ENCODE data around the gene HS6ST1.

Gene HS6ST1

DNA sequence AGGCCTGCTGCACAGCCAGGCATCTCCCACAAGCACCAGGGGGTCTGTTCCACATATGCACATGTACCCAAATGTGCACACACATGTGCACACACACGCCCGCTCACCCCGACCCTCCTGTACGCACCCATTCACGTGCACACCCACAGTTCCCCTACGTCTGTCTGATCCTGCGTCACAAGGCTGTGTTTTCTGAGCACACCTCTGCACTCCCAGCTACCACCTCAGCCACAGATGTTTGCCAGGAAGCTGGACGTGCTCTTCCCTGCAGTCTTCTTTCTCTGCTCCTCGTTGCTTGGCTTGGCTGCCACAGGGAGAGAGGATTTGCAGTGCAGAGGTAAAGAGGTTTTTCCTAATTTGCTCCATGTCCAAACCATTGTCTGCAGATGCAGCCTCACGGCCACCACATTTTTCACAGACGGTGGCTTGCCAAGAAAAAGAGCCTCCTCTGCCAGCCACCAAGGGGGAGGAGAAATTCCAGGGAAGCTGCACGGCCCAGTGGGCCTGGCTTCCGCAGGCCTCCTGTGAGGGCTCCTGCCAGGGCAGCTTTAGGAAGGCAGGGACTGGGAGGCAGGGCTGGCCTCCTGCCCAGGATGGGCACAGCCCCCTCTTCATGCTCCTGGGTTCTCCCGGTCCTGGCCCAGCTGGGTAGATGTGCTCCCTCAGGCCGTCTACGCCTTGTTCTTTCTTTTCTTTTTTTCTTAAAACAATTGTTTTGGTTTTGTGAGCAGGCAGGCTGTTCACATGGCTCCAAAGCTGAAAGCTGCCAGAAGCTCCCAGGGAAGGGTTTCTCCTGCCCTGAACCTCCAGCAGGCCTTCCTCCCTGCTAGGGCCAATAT is 29.3 kb upstream of the HS6ST1 start:
- DNase-seq = no peak

DNA sequence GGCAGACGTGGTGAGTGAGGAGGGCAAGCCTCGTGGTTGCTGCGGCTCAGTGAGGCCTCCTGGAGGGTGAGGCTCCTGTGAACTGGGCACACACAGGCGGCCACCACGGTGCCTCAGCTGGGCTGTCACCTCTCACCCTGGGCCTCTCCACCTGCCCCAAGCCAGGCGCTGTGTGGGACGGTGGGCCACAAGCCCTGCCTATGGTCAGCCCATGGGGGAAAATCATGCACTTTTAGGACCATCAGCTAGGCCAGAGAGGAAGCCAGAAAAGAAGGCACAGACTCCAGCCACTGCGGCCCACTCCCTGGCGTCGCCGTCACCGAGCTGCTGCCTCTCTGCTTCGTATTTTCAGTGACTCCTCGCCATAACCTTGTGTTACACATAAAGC is 28.5 kb upstream of the HS6ST1 start:
- no peak for DNase-seq

DNA sequence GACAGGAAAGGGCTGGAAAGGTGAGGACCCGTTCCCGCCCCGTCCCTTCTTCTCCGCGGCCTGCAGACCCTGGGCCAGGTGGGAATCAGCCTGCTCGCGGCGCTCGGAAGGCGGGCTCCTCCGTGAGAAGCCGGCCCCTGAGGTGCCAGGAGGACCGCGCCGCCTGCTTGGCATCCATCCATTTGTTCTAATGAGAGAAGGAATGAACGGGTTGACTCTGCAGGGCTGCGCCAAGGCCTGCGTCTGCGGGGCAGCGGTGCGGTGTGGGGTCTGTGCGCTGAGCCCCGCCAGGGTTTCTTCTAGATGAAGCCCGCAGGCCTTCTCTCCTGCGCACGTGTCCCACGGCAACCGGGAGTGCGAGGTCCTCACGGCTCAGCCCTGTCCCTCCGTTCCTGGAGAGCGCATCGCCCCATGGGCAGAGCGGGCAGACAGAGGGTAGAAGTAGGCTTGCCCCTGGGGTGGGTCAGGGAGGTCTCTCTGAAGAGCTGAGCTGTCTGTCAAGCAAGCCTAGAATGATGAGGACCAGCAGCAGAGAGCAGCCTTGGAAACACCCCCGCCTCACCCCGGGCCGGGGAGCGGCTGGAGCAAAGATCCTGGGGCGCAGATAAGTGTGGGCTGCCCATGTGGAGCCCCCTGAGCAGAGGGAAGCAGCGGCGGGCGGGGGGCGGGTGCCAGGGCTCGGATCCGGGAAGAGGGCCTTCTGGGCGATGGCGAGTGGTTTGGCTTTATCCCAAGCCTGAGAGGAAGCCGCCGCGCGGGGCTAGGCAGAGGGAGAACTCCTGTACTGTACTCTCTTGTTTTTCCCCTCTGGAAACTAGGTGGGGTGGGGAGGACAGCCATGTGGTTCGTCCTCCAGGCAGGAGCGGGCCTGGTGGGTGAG is 27.9 kb upstream of the HS6ST1 start:
- DNase-seq = no peak

DNA sequence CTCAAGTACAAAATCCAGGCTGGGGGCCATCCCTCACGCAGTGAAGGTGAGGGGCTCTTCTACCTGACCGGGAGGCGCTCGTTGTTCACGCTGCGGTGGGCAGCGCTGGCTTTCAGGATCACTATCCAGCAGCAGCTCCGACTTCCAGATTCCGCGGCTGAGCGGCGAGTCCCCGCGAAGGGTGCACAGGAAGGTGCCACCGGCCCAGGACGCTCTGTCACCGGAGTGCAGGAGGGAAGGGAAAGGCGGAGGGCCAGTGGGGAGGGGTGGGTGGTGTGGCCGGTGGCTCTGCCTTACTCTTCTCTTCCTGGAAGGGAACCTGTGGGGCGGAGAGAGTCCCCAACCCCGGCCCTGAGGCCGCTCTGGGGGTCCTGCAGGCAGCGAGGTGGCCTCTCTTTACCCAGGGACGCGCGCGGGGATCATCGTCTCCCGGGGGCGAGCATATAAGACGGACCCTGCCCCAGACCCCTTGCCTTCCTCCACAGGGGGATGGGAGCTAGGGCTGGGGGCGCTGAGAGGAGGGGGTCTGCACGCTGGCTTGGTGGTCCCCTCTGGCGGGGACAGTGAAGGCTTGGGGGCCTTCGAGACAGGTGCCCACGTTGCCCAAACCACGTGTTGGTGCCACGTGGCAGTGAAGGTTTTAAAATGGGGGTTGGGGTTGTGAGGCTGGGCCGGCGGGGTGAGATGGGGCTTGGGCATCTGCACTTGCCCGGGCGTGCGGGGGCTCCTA is 26.9 kb upstream of the HS6ST1 start:
- no peak for DNase-seq

DNA sequence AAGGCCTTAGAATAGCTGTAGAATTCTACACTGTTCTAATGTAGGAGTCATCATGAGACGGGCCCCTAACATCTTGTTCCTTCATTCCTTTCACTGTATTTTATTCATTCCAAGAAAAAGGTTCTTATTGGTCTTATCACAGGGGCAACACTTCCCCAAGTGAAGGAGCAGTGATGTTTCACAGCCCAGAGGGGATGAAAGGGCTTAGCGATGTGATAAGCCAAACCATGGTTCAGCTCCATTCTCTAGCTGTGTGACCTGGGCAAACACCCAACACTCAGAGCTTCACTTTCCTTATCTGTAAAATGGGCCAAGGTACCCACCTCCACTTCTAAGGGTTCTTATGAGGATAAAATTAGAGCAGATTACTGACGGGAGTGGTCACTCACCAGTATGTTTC is 25.4 kb upstream of the HS6ST1 start:
- no peak for DNase-seq

DNA sequence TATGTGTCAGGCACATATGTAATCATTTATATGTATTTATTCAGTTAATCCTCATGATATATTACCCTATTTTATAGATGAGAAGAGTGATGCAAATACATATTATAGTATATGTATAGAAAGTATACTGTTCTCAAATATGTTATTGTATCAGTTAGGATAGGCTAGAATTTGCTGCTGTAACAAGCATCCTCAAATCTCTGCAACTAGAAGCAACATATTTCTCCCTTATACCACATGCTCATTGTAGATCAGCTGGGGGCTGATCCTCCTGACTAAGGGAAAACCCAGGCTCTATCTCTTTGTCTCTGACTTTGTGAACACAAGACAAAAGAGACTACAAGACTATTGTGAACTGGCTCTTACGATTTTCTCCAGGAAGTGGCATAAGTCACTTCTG is 24.8 kb upstream of the HS6ST1 start:
- DNase-seq = no peak

DNA sequence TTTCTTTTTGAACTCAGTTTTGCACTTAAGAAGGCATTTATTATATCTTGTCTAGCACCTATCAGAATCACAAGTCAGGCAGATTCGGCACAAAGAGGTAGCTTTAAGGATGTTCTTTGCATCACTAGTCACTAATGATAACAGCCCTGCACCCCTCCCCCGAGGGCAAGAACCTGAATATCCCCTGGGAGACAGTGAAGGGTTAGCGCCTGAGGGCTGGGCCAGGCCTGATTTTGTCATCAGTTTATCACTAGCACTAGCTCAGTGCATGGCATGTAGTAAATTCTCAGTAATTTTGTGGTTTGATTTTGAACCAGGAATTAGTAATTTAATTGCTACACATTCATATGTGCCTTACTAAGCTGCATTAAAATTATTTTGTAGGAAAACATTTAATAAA is 23.9 kb upstream of the HS6ST1 start:
- DNase-seq = no peak

DNA sequence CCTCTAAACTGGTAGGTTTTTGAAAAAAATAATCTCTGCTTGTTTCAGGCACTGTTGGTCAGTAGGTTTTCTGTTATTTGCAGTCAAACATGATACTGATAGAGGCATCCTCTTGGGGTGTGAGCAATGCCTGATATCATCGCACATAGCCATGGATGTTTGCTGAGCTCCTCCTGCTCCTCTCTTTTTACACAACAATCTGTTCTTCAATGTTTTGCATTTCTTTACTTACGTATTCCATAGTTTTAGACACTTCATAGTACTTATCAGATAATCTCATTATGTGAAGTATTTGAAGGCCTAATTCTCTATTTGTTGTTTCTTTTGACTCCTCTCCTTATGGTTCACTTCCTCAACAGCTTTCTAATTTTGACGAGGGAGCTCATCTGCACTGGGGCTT is 23.0 kb upstream of the HS6ST1 start:
- peak; percentile 37 for DNase-seq

DNA sequence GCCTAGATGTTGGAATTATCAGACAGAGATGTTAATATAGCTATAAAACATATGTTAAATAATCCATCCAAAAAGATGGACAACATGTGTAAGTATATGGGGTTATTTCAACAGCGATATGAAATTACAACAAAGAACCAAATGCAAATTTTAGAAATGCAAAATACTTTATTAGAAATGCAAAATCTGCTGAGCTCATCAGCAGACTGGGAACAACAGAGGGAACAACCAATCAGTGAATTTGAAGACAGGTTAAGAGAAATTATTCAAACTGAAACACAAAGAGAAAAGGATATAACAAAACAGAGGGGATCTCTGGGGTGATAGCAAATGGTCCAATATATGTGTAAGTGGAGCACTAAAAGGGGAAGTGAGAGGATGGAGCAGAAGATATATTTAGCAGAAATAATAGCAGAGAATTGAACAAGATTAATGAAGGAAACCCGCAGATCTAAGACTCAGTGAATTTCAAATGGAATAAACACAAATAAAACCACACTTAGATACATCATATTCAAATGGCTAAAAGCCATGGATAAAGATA is 13.5 kb upstream of the HS6ST1 start:
- peak; percentile 38 for DNase-seq

DNA sequence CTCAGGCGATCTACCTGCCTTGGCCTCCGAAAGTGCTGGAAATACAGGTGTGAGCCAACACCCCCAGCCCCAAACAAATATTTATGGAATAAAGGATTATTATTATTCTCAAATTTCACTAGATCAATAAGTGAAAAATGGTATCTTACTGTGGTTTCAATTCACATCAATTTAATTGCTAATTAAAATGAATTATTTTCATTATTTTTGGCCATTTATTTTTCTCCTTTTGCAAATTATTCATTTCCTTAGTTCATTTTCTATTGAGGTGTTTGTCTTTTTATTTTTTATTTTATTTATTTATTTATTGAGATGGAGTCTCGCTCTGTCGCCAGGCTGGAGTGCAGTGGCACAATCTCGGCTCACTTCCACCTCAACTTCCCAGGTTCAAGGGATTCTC is 11.9 kb upstream of the HS6ST1 start:
- DNase-seq = no peak

DNA sequence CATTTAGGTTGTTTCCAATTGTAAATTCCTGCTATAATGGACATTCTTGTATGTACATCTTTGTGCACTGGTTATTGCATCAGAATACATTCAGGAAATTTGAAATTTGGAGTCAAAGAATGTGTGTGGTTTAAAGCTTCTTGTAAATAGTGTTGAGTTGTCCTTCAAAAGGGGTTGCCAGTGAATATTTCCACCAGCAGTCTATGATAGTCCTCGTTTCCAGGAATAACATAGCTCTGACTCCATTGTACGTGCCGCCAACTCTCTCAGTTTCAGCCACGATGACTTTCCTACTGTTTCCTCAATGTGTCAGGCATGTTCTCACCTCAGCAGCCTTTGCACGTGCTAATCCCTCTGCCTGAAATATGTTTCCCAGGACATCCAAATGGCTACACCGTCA is 10.9 kb upstream of the HS6ST1 start:
- no peak for DNase-seq

DNA sequence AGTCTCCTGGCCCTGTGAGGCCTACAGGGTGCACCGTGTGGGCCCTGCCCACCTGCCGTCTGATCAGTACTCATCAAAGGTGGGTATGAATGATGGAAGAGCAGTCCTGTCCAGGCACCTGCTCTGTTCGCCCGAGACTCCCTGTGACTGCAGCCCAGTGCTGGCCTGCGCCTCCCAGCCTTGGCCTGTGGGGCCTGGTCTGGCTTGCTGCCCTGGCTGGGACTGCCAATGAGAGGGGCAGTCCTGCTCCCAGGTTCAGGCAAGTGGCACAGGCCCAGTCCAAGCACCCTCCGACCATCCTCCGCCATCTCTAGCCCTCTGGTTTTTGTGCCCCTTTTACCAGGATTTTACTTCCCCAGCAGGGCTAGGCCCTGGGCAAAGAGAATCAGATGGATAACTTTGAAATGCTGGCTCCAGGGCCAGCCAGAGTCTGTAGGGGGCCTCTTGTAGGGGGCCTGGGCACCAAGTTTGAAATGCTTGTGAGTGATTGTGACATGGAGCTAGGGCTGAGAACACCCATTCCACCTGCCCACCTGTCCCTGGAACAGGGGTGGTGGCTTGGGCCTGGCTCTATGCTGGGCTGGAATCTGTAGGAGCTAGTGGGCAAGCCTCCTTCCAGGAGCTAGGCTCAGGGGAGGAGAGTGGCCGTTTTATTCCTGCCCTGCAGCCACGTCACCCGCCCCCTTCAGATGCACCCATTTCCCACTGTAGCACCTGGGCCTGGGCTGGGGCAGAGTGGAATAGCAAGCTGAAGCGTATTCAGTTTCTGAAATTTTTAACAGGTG is 8.7 kb upstream of the HS6ST1 start:
- DNase-seq = no peak

DNA sequence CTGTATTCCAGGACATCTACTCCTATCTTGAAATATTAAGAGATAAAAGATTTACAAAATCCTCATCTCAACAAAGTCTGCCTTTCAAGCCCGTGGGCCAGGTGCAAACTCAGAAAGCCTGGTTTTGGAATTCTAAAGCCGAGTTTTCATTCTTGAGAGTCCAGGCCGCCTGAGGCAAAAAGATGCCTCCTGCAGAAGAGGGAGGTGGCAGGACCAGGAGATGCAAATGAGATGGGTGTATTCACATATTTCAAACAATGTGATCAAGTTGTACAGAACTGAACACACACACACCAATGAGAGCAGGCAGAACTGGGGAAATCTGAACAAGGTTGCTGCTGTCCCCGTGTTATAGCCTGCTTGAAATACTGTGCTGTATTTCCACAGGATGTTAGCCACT is 7.7 kb upstream of the HS6ST1 start:
- no peak for DNase-seq

DNA sequence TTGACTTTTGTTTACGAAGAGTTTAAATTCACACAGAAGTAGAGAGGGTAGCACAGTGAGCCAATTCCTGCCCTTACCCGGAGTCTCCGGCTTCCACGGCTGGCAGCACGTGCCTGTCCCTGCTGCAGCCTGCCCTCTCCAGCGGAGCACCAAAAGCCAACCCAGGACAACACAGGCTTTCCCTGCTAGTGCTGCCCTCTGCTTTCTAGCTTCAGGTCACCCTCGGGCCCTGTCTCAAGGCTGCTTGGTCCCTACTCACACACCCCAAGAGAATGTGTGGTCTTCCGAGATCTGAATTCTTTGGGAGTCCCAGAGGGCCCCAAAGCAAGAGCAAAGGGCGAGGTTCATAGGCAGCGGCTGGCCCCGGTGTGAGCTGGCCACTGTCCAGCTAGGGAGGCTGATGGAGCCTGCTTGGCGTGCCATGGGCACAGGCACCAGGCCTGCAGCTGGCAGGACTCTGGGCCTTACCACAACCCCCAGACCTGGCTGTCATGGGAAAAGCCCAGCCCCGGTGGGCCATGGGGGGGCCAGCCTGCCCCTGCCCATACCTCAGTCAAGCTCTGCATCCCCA is 7.0 kb upstream of the HS6ST1 start:
- no peak for DNase-seq

DNA sequence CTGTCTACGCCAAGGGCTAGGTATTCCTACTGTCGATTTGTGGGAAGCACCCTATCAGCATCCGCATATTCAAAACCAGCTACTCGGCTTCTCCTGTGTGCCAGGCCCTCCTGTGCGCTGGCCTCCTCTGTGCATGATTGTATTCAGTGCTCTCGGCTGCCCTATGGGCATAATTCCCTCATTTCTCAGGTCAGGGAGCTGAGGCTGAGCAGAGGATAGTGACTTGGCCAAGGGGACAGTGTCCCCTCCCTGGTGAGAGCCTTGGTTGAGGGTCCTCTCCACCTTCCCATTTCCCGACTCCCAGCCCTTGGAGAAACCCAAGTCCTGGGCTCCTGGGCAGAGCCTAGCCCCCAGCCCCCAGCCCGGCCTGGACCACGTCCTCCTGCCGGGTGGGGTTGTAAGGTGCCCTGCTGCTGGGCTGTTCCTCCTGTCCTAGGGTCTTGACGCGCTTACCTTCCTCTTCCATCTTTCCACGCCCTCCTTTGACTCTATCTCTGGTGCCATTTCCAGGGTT is 6.3 kb upstream of the HS6ST1 start:
- DNase-seq = no peak

DNA sequence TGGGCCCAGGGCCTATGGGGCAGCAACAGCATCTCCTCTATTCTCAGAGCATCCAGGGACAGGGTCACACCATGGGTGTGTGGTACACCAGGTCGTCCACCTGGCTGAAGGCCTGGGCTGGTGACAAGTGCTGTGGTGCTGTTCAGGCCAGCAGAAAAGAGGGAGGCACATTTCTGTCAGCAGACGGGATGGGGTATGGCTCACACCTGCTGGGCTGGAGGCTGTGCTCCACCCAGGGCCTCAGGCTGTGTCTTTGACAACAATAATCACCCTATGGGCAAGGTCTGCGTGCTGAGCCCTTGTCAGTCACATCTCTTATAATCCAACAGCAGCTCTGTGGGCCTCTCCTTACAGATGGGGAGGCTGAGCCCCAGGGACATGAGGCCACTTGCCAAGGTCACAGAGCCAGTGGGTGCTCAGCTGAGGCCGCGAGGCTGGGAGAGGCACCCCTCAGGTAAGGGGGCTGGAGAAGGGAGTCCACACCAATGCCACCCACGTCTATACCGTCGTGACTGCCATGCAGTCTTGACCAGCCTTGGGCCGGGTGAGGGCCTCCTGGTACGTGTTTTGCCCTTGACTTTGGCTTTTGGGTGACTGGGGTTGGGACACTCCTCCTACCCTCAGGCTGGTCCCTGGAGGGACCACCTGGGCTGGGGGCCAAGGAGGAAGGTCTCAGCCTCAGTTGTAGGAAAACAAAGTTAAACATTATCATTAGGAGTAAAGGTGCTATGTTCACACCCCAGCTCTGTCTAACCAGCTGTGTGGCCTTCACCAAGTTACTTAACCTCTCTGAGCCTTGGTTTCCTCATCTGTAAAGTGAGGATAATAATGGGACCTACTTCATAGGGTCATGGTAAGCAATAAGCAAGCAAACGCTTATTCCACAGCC is 5.6 kb upstream of the HS6ST1 start:
- DNase-seq = no peak

DNA sequence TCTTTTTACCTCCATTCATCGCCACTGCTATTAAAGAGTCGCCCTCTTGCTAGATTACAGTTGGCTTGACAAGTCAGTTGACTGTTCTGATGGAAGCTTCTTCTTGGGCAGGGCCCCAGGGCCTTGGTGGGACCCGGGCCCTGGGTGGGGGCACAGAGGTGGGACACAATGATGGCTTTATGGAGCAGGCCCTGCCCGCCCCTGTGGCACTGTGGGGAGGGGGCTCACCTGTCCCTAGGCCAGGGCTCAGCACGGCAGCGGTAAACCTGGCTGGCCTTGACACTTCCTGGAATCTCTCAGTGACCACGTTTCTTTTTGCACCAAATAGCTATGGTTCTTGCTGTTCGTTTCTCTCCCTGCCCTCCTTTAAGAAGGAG is 4.9 kb upstream of the HS6ST1 start:
- DNase-seq = no peak

DNA sequence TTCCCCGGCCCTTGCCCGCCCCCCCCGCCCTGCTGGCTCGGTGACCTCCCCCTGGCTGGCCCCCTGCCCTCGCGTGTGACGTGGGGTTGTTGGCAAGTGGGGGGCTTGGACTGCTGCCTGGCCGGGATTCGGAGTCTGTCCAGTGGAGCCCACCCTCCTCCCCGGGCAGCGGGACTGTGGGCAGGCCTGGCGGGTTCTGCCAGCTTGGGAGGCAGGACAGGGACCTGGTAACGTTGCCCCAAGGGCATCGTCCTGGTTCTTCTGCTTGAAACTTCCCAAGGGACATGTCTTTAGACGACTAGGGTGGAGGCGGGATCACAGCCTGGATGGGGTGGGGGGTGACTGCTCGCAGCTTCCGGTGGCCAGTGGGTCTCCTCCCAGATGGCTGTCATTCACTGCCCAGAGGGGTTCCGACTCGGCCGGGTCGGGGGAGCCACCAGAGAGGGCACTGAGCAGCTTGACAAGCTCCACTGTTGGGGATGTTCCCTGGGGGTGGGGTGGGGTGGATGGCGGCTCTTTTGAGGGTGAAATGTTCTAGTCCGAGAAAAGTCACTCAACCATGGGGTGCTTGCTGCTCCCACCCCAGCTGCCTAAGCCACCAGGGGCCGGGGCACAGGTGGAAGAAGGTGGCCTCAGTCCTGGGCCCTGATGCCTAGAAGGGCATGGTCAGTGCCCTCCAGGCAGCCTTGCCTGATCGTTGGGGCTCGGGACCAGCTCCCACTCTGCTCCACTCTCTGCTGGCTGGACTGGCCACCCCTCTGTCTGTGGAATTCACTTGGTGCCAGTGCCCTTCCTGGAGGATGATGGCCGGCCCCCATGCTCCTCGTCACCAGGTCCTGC is 4.3 kb upstream of the HS6ST1 start:
- no peak for DNase-seq

DNA sequence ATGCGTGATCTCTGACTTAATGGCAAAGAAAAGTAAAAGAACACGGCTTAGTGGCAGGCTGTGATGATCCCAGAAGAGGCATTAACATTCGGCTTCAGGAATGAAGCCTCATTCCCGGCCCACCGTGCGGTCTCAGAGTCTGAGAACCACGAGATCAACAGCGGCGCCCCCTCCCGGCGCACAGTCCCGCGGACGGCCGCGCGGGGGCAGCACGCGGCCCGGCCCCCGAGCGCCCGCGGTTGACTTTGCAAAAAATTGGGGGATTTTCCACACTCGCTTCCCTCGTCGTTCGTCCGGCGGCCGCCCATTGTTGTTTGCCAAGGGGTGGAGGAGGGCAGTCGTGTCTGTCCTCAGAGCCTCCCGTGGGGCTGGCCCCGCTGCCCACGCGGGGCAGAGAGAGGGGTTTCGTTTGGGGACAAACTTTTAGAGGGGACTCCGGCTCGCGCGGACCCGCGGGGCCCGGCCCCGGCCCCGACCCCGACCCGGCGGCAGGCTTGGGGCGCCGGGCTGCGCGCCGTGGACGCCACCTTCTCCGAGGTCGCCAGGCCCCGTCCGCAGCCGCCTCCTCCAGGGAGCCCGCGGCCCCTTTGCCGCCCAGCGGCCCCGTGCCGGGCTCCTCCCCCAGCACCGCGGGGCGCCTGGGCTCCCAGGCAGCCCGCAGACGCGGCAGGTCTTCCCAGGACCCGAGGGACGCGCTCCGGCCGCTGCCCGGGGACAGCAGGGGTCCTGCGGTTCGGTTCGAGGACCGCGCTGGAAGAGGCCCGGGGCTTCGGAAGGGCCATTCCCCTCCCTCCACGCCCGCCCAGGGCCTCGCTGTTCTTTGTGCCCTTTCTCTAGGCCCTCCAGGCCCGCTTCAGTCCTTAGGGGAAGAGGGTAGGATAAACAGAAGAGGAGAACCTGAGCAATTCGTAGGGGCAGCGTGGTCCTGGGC is 3.4 kb upstream of the HS6ST1 start:
- DNase-seq = peak; percentile 50
